Measurements from ENCODE around the gene LRRC42.

The LRRC42 gene

GRCh38 chr1:54007613-54008012, 61.5 kb downstream of the LRRC42 start:
- DNase-seq = no peak

GRCh38 chr1:54008876-54009275, 62.7 kb downstream of the LRRC42 start:
- no peak for DNase-seq

- DNase-seq = no peak
Observed at GRCh38 chr1:54009406-54009805, 63.3 kb downstream of the LRRC42 start.

- no peak for DNase-seq
Observed at GRCh38 chr1:54010415-54011117, 64.4 kb downstream of the LRRC42 start.

GRCh38 chr1:54011316-54012007, 65.3 kb downstream of the LRRC42 start:
- DNase-seq = no peak

- no peak for DNase-seq
Observed at GRCh38 chr1:54012008-54012325, 65.8 kb downstream of the LRRC42 start.

- no peak for DNase-seq
Observed at GRCh38 chr1:54012863-54013262, 66.7 kb downstream of the LRRC42 start.

GRCh38 chr1:54013393-54014008, 67.4 kb downstream of the LRRC42 start:
- no peak for DNase-seq

- no peak for DNase-seq
Observed at GRCh38 chr1:54014009-54014629, 68.0 kb downstream of the LRRC42 start.

GRCh38 chr1:54016343-54017282, 70.5 kb downstream of the LRRC42 start:
- no peak for DNase-seq
